BLaER1 treated with 17β-estradiol and CSF1 and Interleukin-3, amounts not matched to agents 10 nM and 100 nM (cell line): ENCODE measurements around the gene OGFR.
A peak's percentile ranks its signal among the peaks of the same experiment; 100 is the strongest.

ENCODE experiments used
- H3K27ac ChIP-seq, 11 experiments: shearing (Covaris generic); formaldehyde crosslinking; 2 replicates each; pipeline ENCODE4 v1.8.1; 2022
- H3K27me3 ChIP-seq, 11 experiments: shearing (Covaris generic); formaldehyde crosslinking; 2 replicates each; pipeline ENCODE4 v1.8.1; 2022
- H3K36me3 ChIP-seq, 11 experiments: shearing (Covaris generic); formaldehyde crosslinking; 2 replicates each; pipeline ENCODE4 v1.8.1; 2022
- H3K4me1 ChIP-seq, 10 experiments: shearing (Covaris generic); formaldehyde crosslinking; 2 replicates each; pipeline ENCODE4 v1.8.1; 2022
- H3K4me2 ChIP-seq, 11 experiments: shearing (Covaris generic); formaldehyde crosslinking; 2 replicates each; pipeline ENCODE4 v1.8.1; 2022
- H3K4me3 ChIP-seq, 10 experiments: shearing (Covaris generic); formaldehyde crosslinking; 2 replicates each; pipeline ENCODE4 v1.8.1; 2022
- H3K9ac ChIP-seq, 11 experiments: shearing (Covaris generic); formaldehyde crosslinking; 2 replicates each; pipeline ENCODE4 v1.8.1; 2022
- H3K9me3 ChIP-seq, 11 experiments: shearing (Covaris generic); formaldehyde crosslinking; replicated peaks in 1 of 11; 2 replicates each; pipeline ENCODE4 v1.8.1; 2022
- H4K20me1 ChIP-seq, 11 experiments: shearing (Covaris generic); formaldehyde crosslinking; 2 replicates each; pipeline ENCODE4 v1.8.1; 2022
- Cebpa-rat ChIP-seq, 11 experiments: shearing (Covaris generic); IDR thresholded peaks; 2 replicates each; pipeline ENCODE4 v1.8.1; 2022

OGFR gene

GRCh38 chr20:62785393-62785792 lies 19.2 kb upstream of the OGFR start:
- Histone ChIP-seq H3K4me2 (peak overlapping the region; percentile 79 to 93 (median 89)), H3K9ac (peak overlapping the region in 10 of 11 experiments; percentile 16 to 66 (median 44); a peak in 16 of 22 replicates), H3K27me3 (peaks cover 0 to 7% (median 0%) of the 10 kb centered on the region in 11 experiments; a peak in 5 of 22 replicates), H3K4me3 (no peak overlapping the region), H3K9me3 (peaks cover 0 to 14% (median 0%) of the 10 kb centered on the region in 11 experiments; a peak in 6 of 22 replicates), H4K20me1 (no peaks in the 10 kb centered on the region), H3K4me1 (peaks cover 87 to 98% (median 96%) of the 10 kb centered on the region in 10 experiments), H3K36me3 (no peaks in the 10 kb centered on the region), H3K27ac (peak overlapping the region in 10 of 11 experiments; percentile 9 to 76 (median 64); a peak in 20 of 22 replicates)
- no peak for TF ChIP-seq Cebpa-rat (IDR thresholded peaks at IDR 0.05)

- Histone ChIP-seq H3K4me1 (peaks cover 86 to 96% (median 92%) of the 10 kb centered on the region in 10 experiments), H3K9ac (peak overlapping the region in 10 of 11 experiments; percentile 16 to 66 (median 44); a peak in 17 of 22 replicates), H3K27me3 (no peaks in the 10 kb centered on the region; a peak in 1 of 22 replicates), H3K4me3 (peak overlapping the region in 2 of 10 experiments; percentile 13 to 25; a peak in 4 of 20 replicates), H4K20me1 (no peaks in the 10 kb centered on the region), H3K36me3 (no peaks in the 10 kb centered on the region), H3K4me2 (peak overlapping the region; percentile 79 to 93 (median 89)), H3K9me3 (peaks cover 0 to 14% (median 0%) of the 10 kb centered on the region in 11 experiments; a peak in 6 of 22 replicates), H3K27ac (peak overlapping the region; percentile 9 to 76 (median 62); a peak in 21 of 22 replicates)
- no peak for TF ChIP-seq Cebpa-rat (IDR thresholded peaks at IDR 0.05)
Observed at GRCh38 chr20:62786157-62786556, 18.5 kb upstream of the OGFR start.

- peak overlapping the region; percentile 77 to 93 (median 89) for H3K4me2 ChIP-seq
- no peak for TF ChIP-seq Cebpa-rat (IDR thresholded peaks at IDR 0.05)
Observed at GRCh38 chr20:62787321-62787720, 17.3 kb upstream of the OGFR start.

GRCh38 chr20:62787866-62788265 lies 16.8 kb upstream of the OGFR start:
- Histone ChIP-seq H3K36me3 (no peaks in the 10 kb centered on the region), H3K9ac (0 out of 22 replicates have a peak overlapping the region, but pooled peaks of 1 of the 11 experiments have one; percentile 37), H4K20me1 (peaks cover 0 to 7% (median 0%) of the 10 kb centered on the region in 11 experiments; a peak in 1 of 22 replicates), H3K27ac (peak overlapping the region in 9 of 11 experiments; percentile 5 to 76 (median 56); a peak in 12 of 22 replicates), H3K9me3 (peaks cover 0 to 14% (median 0%) of the 10 kb centered on the region in 11 experiments; a peak in 6 of 22 replicates), H3K27me3 (no peaks in the 10 kb centered on the region; a peak in 1 of 22 replicates), H3K4me2 (peak overlapping the region; percentile 77 to 93 (median 89)), H3K4me3 (no peak overlapping the region), H3K4me1 (peaks cover 88 to 97% (median 93%) of the 10 kb centered on the region in 10 experiments)
- TF ChIP-seq Cebpa-rat (IDR thresholded peaks at IDR 0.05) = no peak

More at GRCh38 chr20:62787321-62787720, 17.3 kb upstream of the OGFR start:
- Histone ChIP-seq H3K4me3 (no peak overlapping the region), H3K27ac (peak overlapping the region in 9 of 11 experiments; percentile 5 to 76 (median 56); a peak in 12 of 22 replicates), H3K27me3 (no peaks in the 10 kb centered on the region; a peak in 1 of 22 replicates), H3K9me3 (peaks cover 0 to 14% (median 0%) of the 10 kb centered on the region in 11 experiments; a peak in 6 of 22 replicates), H4K20me1 (0 out of 22 replicates have a peak, but pooled peaks cover 0 to 1% (median 0%) of the 10 kb centered on the region in 11 experiments), H3K36me3 (no peaks in the 10 kb centered on the region), H3K9ac (0 out of 22 replicates have a peak overlapping the region, but pooled peaks of 1 of the 11 experiments have one; percentile 37), H3K4me1 (peaks cover 88 to 97% (median 93%) of the 10 kb centered on the region in 10 experiments)

GRCh38 chr20:62788607-62789006 lies 16.0 kb upstream of the OGFR start:
- Histone ChIP-seq H4K20me1 (peaks cover 0 to 11% (median 0%) of the 10 kb centered on the region in 11 experiments; a peak in 3 of 22 replicates), H3K4me1 (peaks cover 88 to 97% (median 93%) of the 10 kb centered on the region in 10 experiments), H3K9ac (peak overlapping the region in 4 of 11 experiments; percentile 20 to 59 (median 22); a peak in 5 of 22 replicates), H3K36me3 (no peaks in the 10 kb centered on the region), H3K4me2 (peak overlapping the region; percentile 77 to 93 (median 89)), H3K27me3 (no peaks in the 10 kb centered on the region; a peak in 1 of 22 replicates), H3K27ac (peak overlapping the region in 6 of 11 experiments; percentile 23 to 76 (median 48); a peak in 10 of 22 replicates), H3K9me3 (peaks cover 0 to 14% (median 0%) of the 10 kb centered on the region in 11 experiments; a peak in 6 of 22 replicates), H3K4me3 (no peak overlapping the region)
- no peak for TF ChIP-seq Cebpa-rat (IDR thresholded peaks at IDR 0.05)

- peaks cover 0 to 14% (median 0%) of the 10 kb centered on the region in 11 experiments; a peak in 6 of 22 replicates for H3K9me3 ChIP-seq
- no peak for TF ChIP-seq Cebpa-rat (IDR thresholded peaks at IDR 0.05)
- H4K20me1 ChIP-seq = peaks cover 0 to 13% (median 0%) of the 10 kb centered on the region in 11 experiments; a peak in 3 of 22 replicates
- H3K4me1 ChIP-seq = peaks cover 86 to 95% (median 91%) of the 10 kb centered on the region in 10 experiments
- H3K27me3 ChIP-seq = no peaks in the 10 kb centered on the region
- H3K4me2 ChIP-seq = peak overlapping the region in 10 of 11 experiments; percentile 79 to 93 (median 90); a peak in 17 of 22 replicates
- H3K36me3 ChIP-seq = no peaks in the 10 kb centered on the region
- no peak overlapping the region for H3K4me3 ChIP-seq
- H3K27ac ChIP-seq = no peak overlapping the region
- H3K9ac ChIP-seq = no peak overlapping the region
Observed at GRCh38 chr20:62790075-62790474, 14.6 kb upstream of the OGFR start.

- H3K4me1 ChIP-seq = peaks cover 75 to 92% (median 86%) of the 10 kb centered on the region in 10 experiments
- peaks cover 0 to 14% (median 0%) of the 10 kb centered on the region in 11 experiments; a peak in 6 of 22 replicates for H3K9me3 ChIP-seq
- no peak overlapping the region for H3K4me3 ChIP-seq
- peak overlapping the region; percentile 37 to 95 (median 69); a peak in 18 of 22 replicates for H3K4me2 ChIP-seq
- no peak for TF ChIP-seq Cebpa-rat (IDR thresholded peaks at IDR 0.05)
- H4K20me1 ChIP-seq = peaks cover 0 to 13% (median 0%) of the 10 kb centered on the region in 11 experiments; a peak in 3 of 22 replicates
- H3K27ac ChIP-seq = peak overlapping the region in 2 of 11 experiments; percentile 11 to 21; a peak in 2 of 22 replicates
- H3K27me3 ChIP-seq = no peaks in the 10 kb centered on the region
- H3K36me3 ChIP-seq = no peaks in the 10 kb centered on the region
- H3K9ac ChIP-seq = no peak overlapping the region
Observed at GRCh38 chr20:62791301-62792181, 13.1 kb upstream of the OGFR start.
